ENCODE results near the gene OR13G1. TPM values are rescaled to one million over a fixed set of nuclear protein-coding genes. Genes with fewer than 3 reads are reported as not detected.

Gene OR13G1, protein sequence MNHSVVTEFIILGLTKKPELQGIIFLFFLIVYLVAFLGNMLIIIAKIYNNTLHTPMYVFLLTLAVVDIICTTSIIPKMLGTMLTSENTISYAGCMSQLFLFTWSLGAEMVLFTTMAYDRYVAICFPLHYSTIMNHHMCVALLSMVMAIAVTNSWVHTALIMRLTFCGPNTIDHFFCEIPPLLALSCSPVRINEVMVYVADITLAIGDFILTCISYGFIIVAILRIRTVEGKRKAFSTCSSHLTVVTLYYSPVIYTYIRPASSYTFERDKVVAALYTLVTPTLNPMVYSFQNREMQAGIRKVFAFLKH
- not detected in 2 replicates for total RNA-seq

DNA sequence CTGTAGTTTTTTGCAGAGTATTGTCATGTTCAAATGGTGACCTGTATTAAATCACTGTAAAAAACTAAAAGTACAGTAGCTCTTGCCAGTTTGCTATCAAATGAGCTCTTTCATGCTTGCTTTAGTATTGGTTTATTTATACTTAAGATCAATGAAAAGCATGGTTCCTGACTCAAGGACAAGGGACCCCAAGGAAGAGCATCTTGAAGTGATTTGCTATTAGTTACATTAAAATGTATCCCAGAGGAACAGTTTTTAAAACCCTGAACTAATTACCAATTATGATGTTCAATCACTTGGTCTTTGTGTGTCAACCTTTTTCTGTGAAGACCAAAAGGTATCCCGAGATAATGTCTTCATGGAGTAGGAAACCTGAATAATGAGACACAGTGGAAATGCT lies at the start of gene OR13G1:
OR13G1 (minus strand) TSS at position 101 of the 400 bp plus-strand sequence. CDS start 6,698 bp downstream, outside the sequence.

DNA sequence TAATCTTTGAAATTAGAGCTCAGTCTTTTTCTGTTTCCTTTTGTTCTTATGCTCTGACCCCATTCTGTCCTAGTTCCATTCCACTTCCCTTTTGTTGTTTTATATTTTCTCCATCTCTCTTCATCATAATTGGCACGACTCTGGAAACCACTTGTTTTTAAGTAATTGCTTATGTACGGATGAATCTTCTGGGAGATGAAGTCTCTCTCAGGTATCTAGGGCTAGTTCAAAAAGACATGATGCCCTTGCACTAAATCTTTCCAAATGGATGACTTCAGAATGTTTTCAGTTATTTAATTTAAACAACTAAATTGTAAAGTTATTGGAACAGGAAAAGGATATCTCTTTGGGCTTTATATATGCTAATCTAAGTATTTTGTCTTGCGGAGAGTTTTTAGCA lies 37.0 kb upstream of the OR13G1 start, which contains the start of gene OR6F1:
OR6F1 (minus strand) TSS at position 101 of the 400 bp plus-strand sequence. CDS start 3,891 bp downstream, outside the sequence.

Other genes with a start within 250 kb of the OR13G1 start
- not detected in 2 replicates for gene OR2B11, start 221.6 kb downstream of the OR13G1 start, total RNA-seq
- not detected in 2 replicates for gene OR2C3, start 143.3 kb downstream of the OR13G1 start, total RNA-seq
- under 0.01 TPM in 1 of 2 replicates, not detected in the other for gene GCSAML, start 130.6 kb downstream of the OR13G1 start, total RNA-seq
- not detected in 2 replicates for gene OR2G2, start 91.4 kb downstream of the OR13G1 start, total RNA-seq
- gene OR2G3, start 74.2 kb downstream of the OR13G1 start, total RNA-seq = not detected in 2 replicates
- gene OR6F1, start 36.9 kb upstream of the OR13G1 start, total RNA-seq = not detected in 2 replicates
- not detected in 2 replicates for gene OR14K1, start 58.9 kb upstream of the OR13G1 start, total RNA-seq
- not detected in 2 replicates for gene OR14A2, start 68.4 kb upstream of the OR13G1 start, total RNA-seq
- not detected in 2 replicates for gene OR1C1, start 80.8 kb upstream of the OR13G1 start, total RNA-seq
- gene OR14A16, start 144.4 kb upstream of the OR13G1 start, total RNA-seq = not detected in 2 replicates
- gene OR11L1, start 162.2 kb upstream of the OR13G1 start, total RNA-seq = not detected in 2 replicates
- gene TRIM58, start 177.4 kb upstream of the OR13G1 start, total RNA-seq = under 0.01 TPM in 1 of 2 replicates, not detected in the other
- not detected in 2 replicates for gene OR2W3, start 215.8 kb upstream of the OR13G1 start, total RNA-seq
- not detected in 2 replicates for gene OR2T8, start 240.5 kb upstream of the OR13G1 start, total RNA-seq
- gene OR2AJ1, start 245.2 kb upstream of the OR13G1 start, total RNA-seq = not detected in 2 replicates

Measured in nasal cavity respiratory epithelium epithelial cell of viscerocranial mucosa (primary cell).